ELR (cell line): ENCODE results near the gene GARNL3.

Experiments
- DNase-seq: peaks from one replicate; pipeline ENCODE4 v3.0.0-alpha.2; 2015; ENCODE audit warnings: low read depth

GARNL3 gene

GRCh38 chr9:127351182-127352166 lies 86.9 kb downstream of the GARNL3 start:
- no peak for DNase-seq

- no peak for DNase-seq
These were observed 89.3 kb downstream of the GARNL3 start for GRCh38 chr9:127353882-127354281.

GRCh38 chr9:127356906-127357305 lies 92.3 kb downstream of the GARNL3 start:
- DNase-seq, result no peak

- no peak for DNase-seq
These were observed 93.5 kb downstream of the GARNL3 start for GRCh38 chr9:127358023-127358535.

- no peak for DNase-seq
These were observed 94.2 kb downstream of the GARNL3 start for GRCh38 chr9:127358770-127359169.

DNA sequence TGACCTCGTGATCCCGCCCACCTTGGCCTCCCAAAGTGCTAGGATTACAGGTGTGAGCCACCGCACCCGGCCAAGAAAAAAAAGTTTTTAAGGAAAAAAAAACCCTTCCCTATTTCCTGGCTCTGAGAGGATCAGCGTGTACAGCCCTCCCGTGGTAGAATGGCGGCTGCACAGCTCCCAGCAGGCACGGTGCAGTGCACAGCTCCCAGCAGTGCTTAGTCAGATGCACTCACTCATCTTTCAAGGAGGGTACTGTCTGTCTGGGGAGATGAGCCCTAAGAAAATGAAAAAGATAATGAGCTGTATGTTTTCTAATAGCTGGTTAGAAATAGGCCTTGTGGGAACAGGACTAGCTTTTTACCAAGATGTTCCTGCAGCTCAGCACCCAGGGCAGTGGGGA lies 95.7 kb downstream of the GARNL3 start:
- peak; percentile 48 for DNase-seq

DNA sequence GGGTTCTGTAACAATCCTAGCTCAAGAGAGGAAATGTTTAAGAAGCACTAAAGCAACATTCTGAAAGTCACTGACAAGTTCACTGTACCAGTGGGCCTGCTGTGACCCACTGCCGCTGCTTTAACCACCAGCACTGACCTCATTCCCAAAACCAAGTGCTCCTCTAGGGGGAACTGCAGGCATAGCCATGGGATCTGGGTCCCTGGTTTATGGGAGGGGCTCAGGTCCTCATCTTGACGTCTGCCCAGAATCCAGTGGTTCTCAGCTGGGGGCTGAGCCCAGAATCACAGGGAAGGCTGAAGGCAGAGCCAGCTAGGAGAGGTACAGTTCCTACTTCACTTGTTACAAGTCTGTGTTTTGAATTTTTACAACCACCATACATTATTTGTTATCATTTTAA lies 96.3 kb downstream of the GARNL3 start:
- DNase-seq, result peak; percentile 55

- DNase-seq, result peak; percentile 2
These were observed 97.0 kb downstream of the GARNL3 start for GRCh38 chr9:127361561-127361960.

GRCh38 chr9:127362829-127363228 lies 98.3 kb downstream of the GARNL3 start:
- DNase-seq, result no peak

DNA sequence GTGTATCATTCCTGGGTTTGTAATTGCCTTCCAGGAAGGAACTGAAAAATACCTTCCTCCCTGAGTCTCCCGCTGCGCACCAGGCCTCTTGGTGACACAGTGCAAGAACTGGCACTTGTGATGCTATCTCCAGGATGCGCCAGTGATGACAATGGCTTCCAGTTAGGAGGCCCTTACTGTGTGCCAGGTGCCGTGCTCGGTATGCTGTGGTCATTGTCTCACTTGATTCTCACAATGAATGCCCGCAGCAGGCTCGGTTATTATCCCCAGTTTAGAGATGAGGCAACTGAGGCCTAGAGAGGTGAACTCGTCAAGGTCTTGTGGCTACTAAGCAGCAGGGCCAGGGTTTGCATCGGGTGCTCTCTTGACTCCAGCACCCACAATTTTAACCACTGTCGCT lies 100.9 kb downstream of the GARNL3 start:
- no peak for DNase-seq

- DNase-seq, result no peak
These were observed 102.0 kb downstream of the GARNL3 start for GRCh38 chr9:127366594-127366993.

GRCh38 chr9:127368852-127369402 lies 104.4 kb downstream of the GARNL3 start:
- no peak for DNase-seq

GRCh38 chr9:127369428-127369827 lies 104.9 kb downstream of the GARNL3 start:
- DNase-seq, result no peak

DNA sequence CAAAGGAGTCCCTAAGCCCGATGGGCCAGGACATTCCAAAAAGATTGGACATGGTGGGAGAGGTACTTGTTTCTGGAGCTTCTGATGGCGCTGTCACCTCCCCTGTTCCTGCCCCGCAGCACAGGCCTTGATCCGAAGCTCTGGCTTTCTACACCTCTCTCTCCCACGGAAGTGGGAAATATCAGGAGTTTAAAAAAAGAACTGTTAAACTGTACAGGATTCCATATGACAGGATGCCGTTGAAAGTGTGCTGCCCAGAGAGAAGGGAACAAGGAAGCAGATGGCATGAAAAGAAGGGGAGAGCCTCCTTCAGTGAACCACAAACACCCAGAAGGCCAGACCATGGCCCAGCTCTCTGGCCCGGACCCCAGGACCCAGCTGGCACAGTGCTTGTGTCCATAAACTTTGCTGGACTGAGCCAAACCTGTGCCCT lies 105.6 kb downstream of the GARNL3 start:
- DNase-seq, result no peak

DNA sequence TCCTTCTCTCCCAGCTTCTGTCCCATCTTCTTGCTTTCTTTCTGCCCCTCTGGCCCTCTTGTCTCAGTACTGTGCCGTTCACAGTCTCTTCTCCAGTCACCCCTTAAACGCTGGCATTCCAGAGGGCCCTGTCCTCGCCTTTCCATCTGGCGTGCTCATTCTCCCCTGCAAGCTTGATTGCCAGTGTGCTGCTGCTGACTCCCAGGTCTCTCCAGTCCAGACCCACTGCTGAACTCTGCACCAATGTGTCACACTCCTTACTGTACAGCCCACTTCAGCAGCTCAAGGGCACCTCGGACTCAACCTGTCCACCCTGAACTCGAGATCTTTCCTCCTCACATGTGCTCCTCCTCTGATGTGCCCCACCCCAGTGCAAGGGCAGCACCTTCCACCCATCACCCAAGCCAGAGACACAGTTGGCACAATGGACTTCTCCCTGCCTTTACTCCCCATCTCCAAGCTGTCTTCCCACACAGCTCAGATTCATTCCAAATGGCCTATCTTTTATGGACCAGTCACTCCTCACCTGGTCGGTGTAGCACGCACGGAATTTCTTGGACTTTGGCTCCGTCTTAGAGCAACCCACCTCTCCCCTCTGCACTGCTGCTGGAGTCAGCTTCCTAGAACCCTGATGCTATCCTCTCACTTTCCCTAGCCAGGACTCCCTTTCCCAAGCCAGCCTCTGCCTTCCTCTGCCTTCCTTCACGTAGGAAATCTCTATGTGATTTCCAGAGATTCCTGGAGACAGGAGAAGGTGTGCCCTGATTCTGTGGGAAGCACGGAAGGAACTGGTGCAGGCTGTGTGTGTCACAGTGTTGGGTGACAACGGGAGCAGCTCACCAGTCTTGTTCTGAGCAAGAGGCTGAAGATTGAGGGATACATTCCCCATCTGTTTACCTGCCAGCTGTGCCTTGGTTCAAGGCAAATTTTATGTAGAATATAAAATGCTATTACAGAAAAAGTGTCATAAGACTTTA lies 106.4 kb downstream of the GARNL3 start:
- DNase-seq, result peak; percentile 3

GRCh38 chr9:127380479-127380878 lies 115.9 kb downstream of the GARNL3 start:
- DNase-seq, result no peak

DNA sequence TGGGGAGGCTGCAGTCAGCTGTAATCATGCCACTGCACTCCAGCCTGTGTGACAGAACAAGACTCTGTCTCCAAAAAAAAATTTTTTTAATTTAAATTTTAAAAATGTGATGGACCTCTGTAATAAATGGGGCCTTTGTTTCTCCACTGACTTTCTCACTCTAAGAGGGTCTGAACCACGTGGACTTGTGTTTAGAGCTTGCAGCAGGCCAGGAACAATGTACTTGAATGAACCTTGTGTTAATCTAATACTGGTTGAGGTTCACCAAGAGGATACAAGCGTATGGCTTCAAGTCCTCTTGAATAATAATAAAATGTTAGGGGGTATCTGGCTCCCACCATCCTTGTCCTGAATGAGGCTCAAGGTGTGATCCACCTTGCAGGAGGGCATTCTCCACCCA lies 118.0 kb downstream of the GARNL3 start:
- no peak for DNase-seq

DNA sequence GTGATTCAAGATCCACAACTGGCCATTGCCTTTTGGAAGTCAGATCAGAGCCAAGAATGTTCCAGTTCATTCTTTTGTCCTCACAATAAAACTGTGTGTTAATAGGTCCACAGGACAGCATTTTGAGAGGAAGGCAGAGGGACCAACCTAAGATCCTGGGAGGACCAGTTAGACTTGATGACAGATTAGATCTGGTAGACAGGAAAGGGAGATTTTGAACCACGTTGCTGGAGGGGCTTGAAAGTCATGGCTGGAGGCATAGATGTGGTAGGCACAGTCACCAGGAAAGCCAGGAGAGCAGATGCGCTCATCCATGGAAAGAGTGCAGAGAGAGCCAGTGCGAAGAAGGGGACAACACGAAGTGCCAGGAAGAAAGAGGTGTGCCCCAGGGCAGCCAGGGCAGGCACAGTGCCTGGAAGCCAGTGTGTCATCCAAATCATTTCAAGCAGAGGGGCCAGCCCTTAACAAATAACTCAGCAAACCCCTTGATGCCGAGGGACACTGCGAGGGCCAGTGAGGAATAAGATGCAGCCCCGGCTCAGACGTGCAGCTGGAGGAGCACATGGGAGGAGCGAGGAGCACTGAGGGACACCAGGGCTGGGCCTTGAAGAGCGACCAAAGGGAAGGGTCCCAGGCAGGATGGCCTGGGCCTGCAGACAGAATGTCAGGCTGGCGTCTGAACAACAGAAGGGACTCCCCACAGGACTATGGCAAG lies 119.6 kb downstream of the GARNL3 start:
- DNase-seq, result no peak

GRCh38 chr9:127384901-127385300 lies 120.3 kb downstream of the GARNL3 start:
- DNase-seq, result no peak

- DNase-seq, result no peak
These were observed 121.7 kb downstream of the GARNL3 start for GRCh38 chr9:127386249-127386648.

DNA sequence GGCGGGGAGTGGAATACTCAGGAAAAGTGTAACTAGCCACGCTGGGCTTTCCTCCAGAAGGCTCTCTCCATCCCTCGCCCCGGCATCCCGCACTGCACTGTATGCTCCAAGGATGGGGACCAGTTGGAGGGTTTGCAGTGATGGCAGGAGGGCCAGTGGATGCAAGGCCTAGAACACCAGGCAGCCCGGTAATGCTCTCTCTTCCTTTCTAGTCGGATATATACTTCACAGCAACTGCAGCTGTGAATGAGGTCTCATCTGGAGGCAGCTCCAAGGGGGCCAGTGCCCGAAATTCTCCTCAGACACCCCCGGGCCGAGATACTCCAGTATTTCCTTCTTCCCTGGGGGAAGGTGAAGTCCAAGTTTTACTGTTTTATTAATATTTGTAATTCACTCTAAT lies 122.4 kb downstream of the GARNL3 start:
- no peak for DNase-seq
